Ovary (tissue), 9 donors: ENCODE results near the gene PPP2R5A. TPM values are rescaled to one million over a fixed set of nuclear protein-coding genes. Genes with fewer than 3 reads are reported as not detected.

Source experiments
- DNase-seq, 5 donors: peaks; one replicate each; pipeline ENCODE4 v3.0.0-alpha.2; 2019 to 2020
- H3K27ac ChIP-seq, 2 donors: fragments of 200-600 bp; one replicate each; pipeline versions ENCODE4 v1.5.1 to v1.8.0; 2019 to 2022
- H3K27me3 ChIP-seq: fragments of 200-600 bp; one replicate; pipeline ENCODE4 v1.8.0; 2022
- H3K36me3 ChIP-seq: fragments of 200-600 bp; sonication (generic); one replicate; pipeline ENCODE4 v1.5.1; 2019
- H3K4me1 ChIP-seq: one replicate; pipeline ENCODE4 v1.8.1; 2013; ENCODE audit warnings: mild to moderate bottlenecking, moderate library complexity; ENCODE audit not compliant: insufficient read depth
- H3K4me3 ChIP-seq: fragments of 200-600 bp; sonication (generic); one replicate; pipeline ENCODE4 v1.5.1; 2017
- H3K9me3 ChIP-seq, 2 donors: fragments of 200-600 bp in 1 of 2; sonication (generic) in 1 of 2; one replicate each; pipeline versions ENCODE4 v1.5.1 to v1.8.1; 2013 to 2019; ENCODE audit warnings: mild to moderate bottlenecking in 1 of 2, moderate library complexity in 1 of 2
- CTCF ChIP-seq, 3 donors: fragments of 450-650 bp in 2 of 3; fragments of 200-600 bp in 1 of 3; IDR thresholded peaks; one replicate each; pipeline versions ENCODE4 v1.5.1 to v1.8.0; 2016 to 2022; ENCODE audit warnings: antibody characterized with exemption in 3 of 3, mild to moderate bottlenecking in 1 of 3
- EP300 ChIP-seq: sonication (generic); formaldehyde crosslinking; IDR thresholded peaks from one replicate; pipeline ENCODE4 v1.6.1; 2017; ENCODE audit warnings: antibody characterized with exemption
- POLR2A ChIP-seq: fragments of 450-650 bp; IDR thresholded peaks from one replicate; pipeline ENCODE4 v1.6.1; 2017; ENCODE audit warnings: antibody characterized with exemption, mild to moderate bottlenecking, moderate library complexity
- WGBS, 3 donors: extraction: QIAGEN DNeasy Blood & Tissue Kit in 1 of 3; methylation state at CpG; one replicate each; pipeline versions ENCODE4 v1.1.5 to v1.1.7; 2013 to 2017; 5-methylcytosine and 5-hydroxymethylcytosine counted together
- intact Hi-C, 4 donors: fragments of 100-400 bp; cut with DNase I; formaldehyde crosslinking; loops; one replicate each; pipeline versions ENCODE4 v1.11.0 to v1.15.1; 2022 to 2023
- polyA plus RNA-seq, 2 donors: library from polyadenylated mRNA; stranded (reverse); fragments of 200-250 nt in 1 of 2; fragments of 350-450 nt in 1 of 2; fragmentation: Illumina TruSeq in 1 of 2; extraction: RNeasy Lipid Tissue Mini Kit (QIAGEN cat#74804) in 1 of 2; gene quantifications; one replicate each; pipeline ENCODE4 v1.2.3, GENCODE V29; 2013 to 2014
- total RNA-seq, 7 donors: library from RNA; depleted of rRNA in 2 of 7; stranded (reverse); fragments of >200 nt in 2 of 7; fragmentation: NEBNext Ultra II Directional in 3 of 7; extraction: Animal tissue kit (Norgen Biotek cat#: 25700) in 3 of 7; gene quantifications; one replicate each; pipeline versions ENCODE4 v1.1.0 to v1.2.4, GENCODE V29; 2016 to 2023
- donor health status: DM: no; HTN: no; CAD: no; lungs with moderate emphysema.
- donor health status: DM: no; HTN: no; CAD: no.
- donor health status: Bipolar disorder and iron deficiency.
- donor health status: DM: yes; HTN: yes; CAD: no.
- donor health status: DM: no; HTN: no; CAD: no.
- donor health status: DM: yes; HTN: yes; CAD: no.

PPP2R5A gene
- total and polyA plus RNA-seq, 9 donors: 16.6 to 34.3 (median 19.0) TPM

- Histone ChIP-seq H3K9me3 (no peaks in the 10 kb centered on the region), H3K36me3 (no peaks in the 10 kb centered on the region), H3K27me3 (no peaks in the 10 kb centered on the region), H3K4me1 (no peaks in the 10 kb centered on the region), H3K4me3 (no peak overlapping the region), H3K27ac (no peak overlapping the region)
- DNase-seq: no peak
- 77 to 84% (median 77%) methylated on average over 3 of the region's 3 CpGs for WGBS, 3 donors
- TF ChIP-seq POLR2A (no peak), CTCF (IDR thresholded peaks at IDR 0.05) (no peak), EP300 (no peak)
- intact Hi-C loops: no loop called here
Measured at GRCh38 chr1:212368073-212368484, 82.9 kb downstream of the PPP2R5A start.

GRCh38 chr1:212375986-212376385, 90.8 kb downstream of the PPP2R5A start:
- no peak overlapping the region for H3K4me3 ChIP-seq
- H3K9me3 ChIP-seq: no peaks in the 10 kb centered on the region
- no peaks in the 10 kb centered on the region for H3K4me1 ChIP-seq
- H3K27ac ChIP-seq: no peak overlapping the region
- no peaks in the 10 kb centered on the region for H3K27me3 ChIP-seq
- intact Hi-C loops: no loop called here
- no peak for TF ChIP-seq POLR2A
- TF ChIP-seq EP300: no peak
- TF ChIP-seq CTCF (IDR thresholded peaks at IDR 0.05): no peak
- WGBS, 3 donors: 74 to 93% (median 76%) methylated on average over 5 of the region's 5 CpGs
- no peak for DNase-seq
- H3K36me3 ChIP-seq: no peaks in the 10 kb centered on the region

GRCh38 chr1:212377644-212378043, 92.4 kb downstream of the PPP2R5A start:
- Histone ChIP-seq H3K4me1 (no peaks in the 10 kb centered on the region), H3K36me3 (no peaks in the 10 kb centered on the region), H3K9me3 (no peaks in the 10 kb centered on the region), H3K4me3 (no peak overlapping the region), H3K27ac (no peak overlapping the region), H3K27me3 (no peaks in the 10 kb centered on the region)
- TF ChIP-seq CTCF (IDR thresholded peaks at IDR 0.05): no peak
- TF ChIP-seq POLR2A: no peak
- TF ChIP-seq EP300: no peak
- DNase-seq: no peak
- intact Hi-C loops: no loop called here
- 93 to 100% (median 96%) methylated on average over 3 of the region's 3 CpGs for WGBS, 3 donors

GRCh38 chr1:212379366-212379765, 94.2 kb downstream of the PPP2R5A start:
- no peaks in the 10 kb centered on the region for H3K36me3 ChIP-seq
- H3K4me3 ChIP-seq: no peak overlapping the region
- H3K27ac ChIP-seq: no peak overlapping the region
- TF ChIP-seq CTCF (IDR thresholded peaks at IDR 0.05): no peak
- no peak for TF ChIP-seq EP300
- TF ChIP-seq POLR2A: no peak
- 89 to 99% (median 92%) methylated on average over 2 of the region's 2 CpGs for whole genome bisulfite sequencing, 3 donors
- H3K9me3 ChIP-seq: no peaks in the 10 kb centered on the region
- no peak for DNase-seq
- H3K4me1 ChIP-seq: no peaks in the 10 kb centered on the region
- no peaks in the 10 kb centered on the region for H3K27me3 ChIP-seq
- intact Hi-C loops: no loop called here
